Adrenal gland (tissue), 5 donors: ENCODE results near the gene SLC25A43.

Experiments
- POLR2A ChIP-seq, 2 donors: fragments of 450-650 bp; IDR thresholded peaks; one replicate each; pipeline ENCODE4 v1.6.1; 2017; ENCODE audit warnings: antibody characterized with exemption in 2 of 2, mild to moderate bottlenecking in 2 of 2, moderate library complexity in 1 of 2
- TF ChIP-seq, protein P1 (sequence below), 6 experiments: fragments of 450-650 bp in 4 of 6; fragments of 200-600 bp in 2 of 6; sonication (generic) in 1 of 6; IDR thresholded peaks; 1 replicate in 5 of 6; 2 replicates in 1 of 6; pipeline versions ENCODE4 v1.5.1 to v1.8.0; 2016 to 2021; ENCODE audit warnings: antibody characterized with exemption in 6 of 6, mild to moderate bottlenecking in 2 of 6, moderate library complexity in 1 of 6
- donor health status: DM: no; HTN: no; CAD: no.

DNA sequence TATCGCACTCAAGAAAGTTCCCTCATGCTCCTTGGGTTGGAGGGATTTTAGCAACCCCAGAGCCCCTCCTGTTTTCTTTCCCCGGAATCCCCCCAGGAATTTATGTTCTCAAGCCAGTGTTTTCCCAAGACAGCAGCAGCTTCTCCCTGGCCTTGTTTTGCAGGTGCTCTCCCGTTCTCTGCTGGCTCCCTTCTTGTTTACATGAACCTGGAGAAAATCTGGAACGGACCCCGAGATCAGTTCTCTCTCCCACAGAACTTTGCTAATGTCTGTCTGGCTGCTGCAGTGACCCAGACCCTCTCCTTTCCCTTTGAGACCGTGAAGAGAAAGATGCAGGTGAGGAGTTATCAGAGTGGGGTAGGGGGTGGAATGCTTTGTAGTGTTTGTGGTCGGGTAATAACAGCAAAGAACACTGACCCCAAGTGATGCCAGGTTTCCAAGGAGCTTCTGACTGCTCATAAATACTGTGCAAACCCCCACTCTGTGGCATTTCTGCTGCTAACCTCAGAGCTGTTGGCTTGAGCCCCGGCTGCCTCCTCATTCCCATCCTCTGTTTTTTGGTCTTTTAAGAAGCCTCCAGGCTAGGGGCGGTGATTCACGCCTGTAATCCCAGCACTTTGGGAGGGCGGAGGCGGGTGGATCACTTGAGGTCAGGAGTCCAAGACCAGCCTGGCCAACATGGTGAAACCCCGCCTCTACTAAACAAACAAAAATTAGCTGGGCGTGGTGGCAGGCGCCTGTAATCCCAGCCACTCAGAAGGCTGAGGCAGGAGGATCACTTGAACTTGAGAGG lies 11.1 kb downstream of the SLC25A43 start:
- TF ChIP-seq, protein P1, sequence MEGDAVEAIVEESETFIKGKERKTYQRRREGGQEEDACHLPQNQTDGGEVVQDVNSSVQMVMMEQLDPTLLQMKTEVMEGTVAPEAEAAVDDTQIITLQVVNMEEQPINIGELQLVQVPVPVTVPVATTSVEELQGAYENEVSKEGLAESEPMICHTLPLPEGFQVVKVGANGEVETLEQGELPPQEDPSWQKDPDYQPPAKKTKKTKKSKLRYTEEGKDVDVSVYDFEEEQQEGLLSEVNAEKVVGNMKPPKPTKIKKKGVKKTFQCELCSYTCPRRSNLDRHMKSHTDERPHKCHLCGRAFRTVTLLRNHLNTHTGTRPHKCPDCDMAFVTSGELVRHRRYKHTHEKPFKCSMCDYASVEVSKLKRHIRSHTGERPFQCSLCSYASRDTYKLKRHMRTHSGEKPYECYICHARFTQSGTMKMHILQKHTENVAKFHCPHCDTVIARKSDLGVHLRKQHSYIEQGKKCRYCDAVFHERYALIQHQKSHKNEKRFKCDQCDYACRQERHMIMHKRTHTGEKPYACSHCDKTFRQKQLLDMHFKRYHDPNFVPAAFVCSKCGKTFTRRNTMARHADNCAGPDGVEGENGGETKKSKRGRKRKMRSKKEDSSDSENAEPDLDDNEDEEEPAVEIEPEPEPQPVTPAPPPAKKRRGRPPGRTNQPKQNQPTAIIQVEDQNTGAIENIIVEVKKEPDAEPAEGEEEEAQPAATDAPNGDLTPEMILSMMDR (IDR thresholded peaks at IDR 0.05) = no peak
- no peak for TF ChIP-seq POLR2A (IDR thresholded peaks at IDR 0.05)
